Epithelial cell of esophagus (primary cell): ENCODE data around the gene CPVL.

ENCODE experiments used
- DNase-seq: peaks from one replicate; pipeline ENCODE4 v3.0.0; 2010; ENCODE audit warnings: low read depth
- H3K4me3 ChIP-seq: 2 replicates; pipeline ENCODE4 v1.5.1; 2011; ENCODE audit warnings: mild to moderate bottlenecking, low read length, control low read depth
- TF ChIP-seq, protein P1 (sequence below): IDR thresholded peaks from 2 replicates; pipeline ENCODE4 v1.5.1; 2011; ENCODE audit warnings: low read depth, mild to moderate bottlenecking, low read length, control low read depth, inconsistent platforms; ENCODE audit not compliant: insufficient read depth; ENCODE audit errors: missing control alignments

The CPVL gene

DNA sequence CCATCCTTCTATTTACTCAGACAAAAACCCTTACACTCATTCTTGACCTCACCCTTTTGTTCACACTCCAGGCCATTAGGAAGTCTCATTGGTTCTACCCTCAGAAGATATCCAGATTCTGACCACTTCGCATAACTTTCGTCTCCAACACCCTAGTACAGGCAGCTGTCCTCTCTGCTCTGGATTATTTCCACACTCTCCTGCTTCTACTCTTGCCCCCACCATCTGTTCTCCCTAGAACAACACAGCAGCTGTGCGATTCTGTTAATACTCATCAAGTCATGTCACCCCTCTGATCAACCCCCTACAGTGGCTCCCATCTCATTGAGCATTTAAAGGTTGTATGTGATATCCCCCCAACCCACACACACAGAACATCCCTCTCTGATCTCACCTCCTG, 172.7 kb downstream of the CPVL start:
- H3K4me3 ChIP-seq = no peak overlapping the region
- no peak for DNase-seq
- TF ChIP-seq, protein P1, sequence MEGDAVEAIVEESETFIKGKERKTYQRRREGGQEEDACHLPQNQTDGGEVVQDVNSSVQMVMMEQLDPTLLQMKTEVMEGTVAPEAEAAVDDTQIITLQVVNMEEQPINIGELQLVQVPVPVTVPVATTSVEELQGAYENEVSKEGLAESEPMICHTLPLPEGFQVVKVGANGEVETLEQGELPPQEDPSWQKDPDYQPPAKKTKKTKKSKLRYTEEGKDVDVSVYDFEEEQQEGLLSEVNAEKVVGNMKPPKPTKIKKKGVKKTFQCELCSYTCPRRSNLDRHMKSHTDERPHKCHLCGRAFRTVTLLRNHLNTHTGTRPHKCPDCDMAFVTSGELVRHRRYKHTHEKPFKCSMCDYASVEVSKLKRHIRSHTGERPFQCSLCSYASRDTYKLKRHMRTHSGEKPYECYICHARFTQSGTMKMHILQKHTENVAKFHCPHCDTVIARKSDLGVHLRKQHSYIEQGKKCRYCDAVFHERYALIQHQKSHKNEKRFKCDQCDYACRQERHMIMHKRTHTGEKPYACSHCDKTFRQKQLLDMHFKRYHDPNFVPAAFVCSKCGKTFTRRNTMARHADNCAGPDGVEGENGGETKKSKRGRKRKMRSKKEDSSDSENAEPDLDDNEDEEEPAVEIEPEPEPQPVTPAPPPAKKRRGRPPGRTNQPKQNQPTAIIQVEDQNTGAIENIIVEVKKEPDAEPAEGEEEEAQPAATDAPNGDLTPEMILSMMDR = no peak

DNA sequence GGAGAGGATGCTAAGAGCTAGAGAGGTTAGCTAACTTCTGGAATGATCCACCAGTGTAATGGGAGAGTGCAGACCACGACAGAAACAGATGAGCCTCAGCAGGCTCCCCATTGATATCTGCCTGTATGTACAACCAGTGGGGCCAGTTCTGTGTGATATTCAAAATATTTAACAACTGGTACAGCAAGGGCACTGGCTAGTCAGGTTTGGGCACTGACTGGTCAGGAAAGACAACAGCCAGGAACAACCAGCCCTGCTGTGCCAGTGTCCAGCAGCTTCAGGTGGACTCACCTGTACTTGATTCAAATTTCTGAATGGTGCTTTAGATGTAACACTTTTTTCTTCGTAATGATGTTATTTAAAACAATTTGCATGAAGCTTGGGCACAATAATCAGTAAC, 182.3 kb downstream of the CPVL start:
- H3K4me3 ChIP-seq = no peak overlapping the region
- peak; percentile 12 for DNase-seq
- TF ChIP-seq, protein P1 = no peak

DNA sequence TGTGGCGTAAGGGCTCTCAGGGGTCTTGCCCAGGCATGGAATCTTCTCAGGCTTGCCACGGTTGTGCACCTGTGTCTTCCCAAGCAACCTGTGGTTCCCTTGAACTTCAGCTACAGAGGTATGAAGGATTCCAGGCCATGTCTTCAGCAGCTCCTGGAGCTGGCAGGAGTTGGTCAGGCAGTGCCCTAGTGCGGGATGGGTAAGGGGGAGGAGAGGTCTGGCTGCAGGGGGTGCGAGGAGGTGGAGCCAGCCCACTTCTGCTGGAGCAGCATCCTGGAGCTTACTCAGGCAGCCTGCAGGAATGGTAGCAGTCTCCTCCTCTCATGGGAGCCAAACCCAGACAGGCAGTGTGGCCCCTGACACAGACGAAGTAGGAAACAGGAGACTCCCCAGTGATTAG, 184.4 kb downstream of the CPVL start:
- no peak for DNase-seq
- H3K4me3 ChIP-seq = no peak overlapping the region

DNA sequence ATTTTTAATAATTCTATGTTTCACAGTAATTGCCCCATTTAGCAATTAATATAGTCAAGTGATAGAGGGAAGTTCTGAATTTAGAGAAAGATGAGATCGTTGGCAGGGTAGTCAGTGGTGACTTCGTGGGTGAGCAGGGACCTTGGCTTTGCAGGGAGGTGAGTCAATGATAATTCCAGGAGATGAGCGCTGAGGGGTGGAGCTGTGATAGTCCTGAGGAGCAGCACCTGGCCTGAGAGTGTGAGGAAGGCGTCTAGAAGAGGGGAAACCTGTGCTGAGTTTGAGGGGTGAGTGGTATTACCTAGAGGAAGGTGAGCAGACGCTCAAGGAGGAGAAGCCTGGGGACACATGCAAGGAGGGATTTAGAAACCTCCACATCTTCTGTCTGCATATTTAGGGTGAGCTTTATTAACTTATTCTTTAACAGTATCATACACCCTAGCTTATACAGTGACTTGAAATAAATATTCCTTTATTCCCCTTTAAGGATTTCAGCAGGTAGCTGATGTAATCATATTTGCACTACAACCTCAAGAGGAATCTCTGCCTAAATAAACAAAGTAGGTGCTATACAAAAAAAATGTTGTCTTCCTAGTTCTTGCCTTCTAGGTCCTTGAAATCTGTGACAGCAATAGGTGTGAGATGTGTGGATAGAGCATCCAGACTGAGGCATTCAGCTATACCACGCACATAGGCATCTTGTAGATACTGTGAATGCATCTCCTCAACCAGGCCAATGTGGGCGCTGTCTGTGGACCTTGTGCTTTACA, 186.1 kb downstream of the CPVL start:
- peak; percentile 29 for DNase-seq
- TF ChIP-seq, protein P1 = no peak
- H3K4me3 ChIP-seq = no peak overlapping the region

More for the DNA sequence above, 184.4 kb downstream of the CPVL start:
- TF ChIP-seq, protein P1 = no peak

DNA sequence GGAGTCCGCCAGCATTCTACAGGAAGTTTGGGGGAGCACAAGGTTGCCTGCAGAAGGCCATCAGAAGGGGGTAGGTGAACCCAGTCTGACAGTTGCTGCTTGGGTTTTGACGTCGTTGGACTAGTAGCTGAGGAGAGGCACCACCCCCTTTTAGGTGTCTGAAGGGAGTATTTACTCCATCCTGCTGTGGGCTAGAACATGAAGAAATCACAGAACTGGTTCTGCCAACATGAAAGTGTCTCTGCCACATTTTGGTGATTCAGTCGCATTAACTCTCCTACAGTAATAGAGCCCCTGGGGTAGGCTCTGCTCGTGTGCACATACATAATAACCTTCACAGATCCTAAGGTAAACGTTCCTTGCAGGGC, 187.4 kb downstream of the CPVL start:
- H3K4me3 ChIP-seq = no peak overlapping the region
- peak; percentile 83 for DNase-seq
- TF ChIP-seq, protein P1 = no peak

DNA sequence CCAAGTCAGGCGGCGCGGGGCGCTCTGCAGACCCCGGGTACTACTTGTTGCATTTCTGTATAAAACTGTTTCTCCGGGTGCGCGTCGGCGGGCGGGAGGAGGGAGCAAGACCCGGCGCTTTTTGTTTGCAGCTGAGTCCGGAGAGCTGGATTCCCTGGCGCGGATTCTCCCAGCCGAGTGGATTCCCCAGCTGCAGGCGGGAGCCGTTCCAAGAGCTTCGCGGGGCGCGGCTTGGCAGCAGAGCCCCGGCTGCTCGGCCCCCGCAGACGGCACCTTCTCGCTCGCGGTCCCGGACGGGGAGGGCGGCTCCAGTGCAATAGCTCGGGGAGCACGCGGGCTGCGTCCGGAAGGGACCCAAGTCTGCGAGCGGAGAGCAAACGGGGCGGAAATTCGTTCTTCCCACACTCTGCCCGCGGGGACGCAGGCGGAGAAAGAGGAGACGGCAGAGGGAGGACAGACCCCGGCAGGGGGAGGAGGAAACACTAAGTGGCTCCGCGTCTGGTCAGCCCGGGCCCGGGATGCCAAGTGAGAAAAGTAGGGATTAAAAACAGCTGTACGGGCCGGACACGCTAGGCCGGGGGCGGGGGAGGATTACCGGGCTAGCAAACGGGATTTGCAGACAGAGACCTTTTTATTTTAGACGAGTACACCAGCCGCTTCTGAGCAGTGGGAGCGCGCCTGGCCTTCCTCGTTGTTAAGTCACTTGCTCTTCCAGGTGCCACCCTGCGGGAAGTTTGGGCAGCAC, 187.9 kb downstream of the CPVL start, which contains the start of gene TRIL:
Gene TRIL, minus strand, starts transcription at position 96 of the 745 bp plus-strand sequence. CDS start 284 bp downstream, outside the sequence.
- peak; percentile 34 for DNase-seq
- peak within 1 kb of the TSS; percentile 18 for H3K4me3 ChIP-seq

More for the DNA sequence above, 187.9 kb downstream of the CPVL start, which contains the start of gene TRIL:
- TF ChIP-seq, protein P1 = no peak
